Lung (tissue), 12 donors: ENCODE measurements around the gene RNU6-9. TPM values are rescaled to one million over a fixed set of nuclear protein-coding genes. Genes with fewer than 3 reads are reported as not detected.
A peak's percentile ranks its signal among the peaks of the same experiment; 100 is the strongest.

Experiments
- ATAC-seq: fragments of 200-7000 bp; cut with Tn5 transposase; one replicate; pipeline ENCODE4 v1.9.1; 2020; ENCODE audit warnings: moderate number of reproducible peaks; ENCODE audit not compliant: insufficient read depth, low FRiP score
- DNase-seq, 3 donors: peaks; one replicate each; pipeline ENCODE4 v3.0.0-alpha.2; 2013 to 2017
- H3K27ac ChIP-seq, 2 donors: one replicate each; pipeline ENCODE4 v1.5.1; 2013; ENCODE audit warnings: mild to moderate bottlenecking in 2 of 2, moderate library complexity in 2 of 2, control low read depth in 1 of 2, inconsistent platforms in 1 of 2, low read depth in 1 of 2, low read length in 1 of 2
- H3K27me3 ChIP-seq, 3 donors: one replicate each; pipeline ENCODE4 v1.5.1; 2013; ENCODE audit warnings: low read length in 2 of 3; ENCODE audit not compliant: control insufficient read depth in 3 of 3, insufficient read depth in 3 of 3
- H3K36me3 ChIP-seq, 4 donors: one replicate each; pipeline ENCODE4 v1.5.1; 2013; ENCODE audit warnings: low read length in 4 of 4, mild to moderate bottlenecking in 1 of 4, moderate library complexity in 1 of 4; ENCODE audit not compliant: control insufficient read depth in 4 of 4, insufficient read depth in 4 of 4
- H3K4me1 ChIP-seq, 5 donors: one replicate each; pipeline ENCODE4 v1.5.1; 2013; ENCODE audit warnings: low read length in 5 of 5, mild to moderate bottlenecking in 2 of 5, moderate library complexity in 1 of 5; ENCODE audit not compliant: control insufficient read depth in 5 of 5, insufficient read depth in 5 of 5
- H3K4me3 ChIP-seq: one replicate; pipeline ENCODE4 v1.5.1; 2013; ENCODE audit warnings: mild to moderate bottlenecking, control low read depth, moderate library complexity
- H3K9ac ChIP-seq, 2 donors: one replicate each; pipeline ENCODE4 v1.5.1; 2013; ENCODE audit warnings: low read length in 2 of 2, control low read depth in 1 of 2; ENCODE audit not compliant: insufficient read depth in 1 of 2
- H3K9me3 ChIP-seq, 4 donors: one replicate each; pipeline ENCODE4 v1.5.1; 2013; ENCODE audit warnings: low read length in 3 of 4, mild to moderate bottlenecking in 1 of 4, moderate library complexity in 1 of 4; ENCODE audit not compliant: control insufficient read depth in 4 of 4, insufficient read depth in 3 of 4
- WGBS, 2 donors: extraction: QIAGEN DNeasy Blood & Tissue Kit; methylation state at CpG; one replicate each; pipeline ENCODE4 v1.1.7; 2013; 5-methylcytosine and 5-hydroxymethylcytosine counted together
- polyA plus RNA-seq, 2 donors: library from polyadenylated mRNA; stranded (reverse); fragments of 200-250 nt; gene quantifications; one replicate each; pipeline ENCODE4 v1.2.1, GENCODE V29; 2013
- total RNA-seq, 2 donors: library from RNA; depleted of rRNA in 1 of 2; stranded (reverse); fragments of >200 nt in 1 of 2; gene quantifications; one replicate each; pipeline ENCODE4 v1.2.1, GENCODE V29; 2014 to 2021
- TF ChIP-seq, protein P1 (sequence below): IDR thresholded peaks from 2 replicates; pipeline ENCODE4 v1.5.1; 2012; ENCODE audit warnings: mild to moderate bottlenecking; ENCODE audit errors: control extremely low read depth, extremely low read depth
- donor health status: control.
- donor health status: control.
- donor health status: Bipolar disorder and iron deficiency.
- donor health status: healthy.
- donor health status: DM: yes; HTN: yes; CAD: no.

The RNU6-9 gene
- total and polyA plus RNA-seq, 4 donors: not detected

DNA sequence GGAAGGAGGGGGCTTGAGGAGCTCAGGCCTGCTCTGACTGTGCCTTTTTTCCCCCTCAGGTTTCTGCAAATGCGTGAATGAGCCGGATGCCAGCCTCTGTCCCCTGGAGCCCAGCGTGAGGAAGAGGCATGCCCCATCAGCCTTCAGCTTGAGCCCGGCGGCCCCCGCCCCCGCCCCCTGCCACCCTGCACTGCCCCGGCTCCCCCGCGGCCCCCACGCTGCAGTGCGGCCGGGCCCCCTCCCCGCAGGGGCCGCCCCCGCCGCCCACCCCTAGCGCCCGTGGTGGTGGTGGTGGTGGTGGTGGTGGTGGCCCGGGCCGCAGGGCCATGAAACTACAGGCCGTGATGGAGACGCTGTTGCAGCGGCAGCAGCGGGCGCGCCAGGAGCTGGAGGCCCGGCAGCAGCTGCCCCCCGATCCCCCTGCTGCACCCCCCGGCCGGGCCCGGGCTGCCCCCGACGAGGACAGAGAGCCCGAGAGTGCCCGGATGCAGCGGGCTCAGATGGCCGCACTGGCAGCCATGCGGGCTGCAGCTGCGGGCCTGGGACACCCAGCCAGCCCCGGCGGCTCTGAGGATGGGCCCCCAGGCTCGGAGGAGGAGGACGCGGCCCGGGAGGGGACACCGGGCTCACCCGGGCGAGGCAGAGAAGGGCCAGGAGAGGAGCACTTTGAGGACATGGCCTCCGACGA is 36.1 kb downstream of the RNU6-9 start:
- Histone ChIP-seq H3K4me3 (no peak overlapping the region), H3K9me3 (no peaks in the 10 kb centered on the region), H3K27me3 (no peaks in the 10 kb centered on the region), H3K4me1 (peaks cover 4 to 37% (median 15%) of the 10 kb centered on the region in 5 donors), H3K9ac (no peak overlapping the region), H3K36me3 (peaks cover 0 to 12% (median 4%) of the 10 kb centered on the region in 4 donors), H3K27ac (no peak overlapping the region)
- DNase-seq (no peak), ATAC-seq (no peak)
- WGBS, 2 donors: 93 to 94% methylated on average over 35 to 51 of the region's 51 CpGs
- TF ChIP-seq, protein P1, sequence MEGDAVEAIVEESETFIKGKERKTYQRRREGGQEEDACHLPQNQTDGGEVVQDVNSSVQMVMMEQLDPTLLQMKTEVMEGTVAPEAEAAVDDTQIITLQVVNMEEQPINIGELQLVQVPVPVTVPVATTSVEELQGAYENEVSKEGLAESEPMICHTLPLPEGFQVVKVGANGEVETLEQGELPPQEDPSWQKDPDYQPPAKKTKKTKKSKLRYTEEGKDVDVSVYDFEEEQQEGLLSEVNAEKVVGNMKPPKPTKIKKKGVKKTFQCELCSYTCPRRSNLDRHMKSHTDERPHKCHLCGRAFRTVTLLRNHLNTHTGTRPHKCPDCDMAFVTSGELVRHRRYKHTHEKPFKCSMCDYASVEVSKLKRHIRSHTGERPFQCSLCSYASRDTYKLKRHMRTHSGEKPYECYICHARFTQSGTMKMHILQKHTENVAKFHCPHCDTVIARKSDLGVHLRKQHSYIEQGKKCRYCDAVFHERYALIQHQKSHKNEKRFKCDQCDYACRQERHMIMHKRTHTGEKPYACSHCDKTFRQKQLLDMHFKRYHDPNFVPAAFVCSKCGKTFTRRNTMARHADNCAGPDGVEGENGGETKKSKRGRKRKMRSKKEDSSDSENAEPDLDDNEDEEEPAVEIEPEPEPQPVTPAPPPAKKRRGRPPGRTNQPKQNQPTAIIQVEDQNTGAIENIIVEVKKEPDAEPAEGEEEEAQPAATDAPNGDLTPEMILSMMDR: no peak

GRCh38 chr19:929891-930258 is 36.6 kb downstream of the RNU6-9 start:
- Histone ChIP-seq H3K36me3 (peaks cover 0 to 12% (median 4%) of the 10 kb centered on the region in 4 donors), H3K4me1 (peaks cover 5 to 38% (median 19%) of the 10 kb centered on the region in 5 donors), H3K4me3 (no peak overlapping the region), H3K27me3 (no peaks in the 10 kb centered on the region), H3K27ac (no peak overlapping the region), H3K9me3 (no peaks in the 10 kb centered on the region), H3K9ac (no peak overlapping the region)
- no peak for DNase-seq
- 96 to 97% methylated on average over 6 of the region's 6 CpGs for whole genome bisulfite sequencing, 2 donors
- TF ChIP-seq, protein P1: no peak
- ATAC-seq: no peak

GRCh38 chr19:931860-932647 is 38.8 kb downstream of the RNU6-9 start:
- Histone ChIP-seq H3K9ac (no peak overlapping the region), H3K27ac (peak overlapping the region in 1 of 2 donors; percentile 71), H3K9me3 (no peaks in the 10 kb centered on the region), H3K36me3 (peaks cover 0 to 12% (median 4%) of the 10 kb centered on the region in 4 donors), H3K27me3 (no peaks in the 10 kb centered on the region), H3K4me3 (no peak overlapping the region), H3K4me1 (peaks cover 7 to 42% (median 25%) of the 10 kb centered on the region in 5 donors)
- DNase-seq (no peak), ATAC-seq (no peak)
- TF ChIP-seq, protein P1: no peak
- WGBS, 2 donors: 85 to 86% methylated on average over 26 to 32 of the region's 32 CpGs
